ENCODE results near the gene KCNQ1. TPM values are rescaled to one million over a fixed set of nuclear protein-coding genes. Genes with fewer than 3 reads are reported as not detected.

KCNQ1 gene
- total RNA-seq, 1 donor from 2014 or later, result 1.1 TPM

- DNase-seq (ENCODE audit: extremely low read depth, low read depth, low spot score), result no peak
Measured at GRCh38 chr11:2519862-2520735, 75.3 kb downstream of the KCNQ1 start.

- no peak for DNase-seq (ENCODE audit: extremely low read depth, low read depth, low spot score)
Measured at GRCh38 chr11:2520736-2521035, 75.9 kb downstream of the KCNQ1 start.

- no peak for DNase-seq (ENCODE audit: extremely low read depth, low read depth, low spot score)
Measured at GRCh38 chr11:2521081-2521732, 76.4 kb downstream of the KCNQ1 start.

- no peak for DNase-seq (ENCODE audit: extremely low read depth, low read depth, low spot score)
Measured at GRCh38 chr11:2521733-2522630, 77.2 kb downstream of the KCNQ1 start.

GRCh38 chr11:2522631-2523255 lies 77.9 kb downstream of the KCNQ1 start:
- DNase-seq (ENCODE audit: extremely low read depth, low read depth, low spot score), result no peak

- DNase-seq (ENCODE audit: extremely low read depth, low read depth, low spot score), result no peak
Measured at GRCh38 chr11:2523821-2524391, 79.1 kb downstream of the KCNQ1 start.

GRCh38 chr11:2524446-2525165 lies 79.8 kb downstream of the KCNQ1 start:
- no peak for DNase-seq (ENCODE audit: extremely low read depth, low read depth, low spot score)

- DNase-seq (ENCODE audit: extremely low read depth, low read depth, low spot score), result no peak
Measured at GRCh38 chr11:2525166-2525861, 80.5 kb downstream of the KCNQ1 start.

GRCh38 chr11:2525941-2526807 lies 81.4 kb downstream of the KCNQ1 start:
- DNase-seq (ENCODE audit: extremely low read depth, low read depth, low spot score), result no peak

- no peak for DNase-seq (ENCODE audit: extremely low read depth, low read depth, low spot score)
Measured at GRCh38 chr11:2526808-2527381, 82.1 kb downstream of the KCNQ1 start.

GRCh38 chr11:2527621-2528291 lies 82.9 kb downstream of the KCNQ1 start:
- no peak for DNase-seq (ENCODE audit: extremely low read depth, low read depth, low spot score)

- DNase-seq (ENCODE audit: extremely low read depth, low read depth, low spot score), result no peak
Measured at GRCh38 chr11:2528301-2529050, 83.7 kb downstream of the KCNQ1 start.

GRCh38 chr11:2529173-2529572 lies 84.4 kb downstream of the KCNQ1 start:
- DNase-seq (ENCODE audit: extremely low read depth, low read depth, low spot score), result no peak

- no peak for DNase-seq (ENCODE audit: extremely low read depth, low read depth, low spot score)
Measured at GRCh38 chr11:2529636-2530035, 84.8 kb downstream of the KCNQ1 start.

- no peak for DNase-seq (ENCODE audit: extremely low read depth, low read depth, low spot score)
Measured at GRCh38 chr11:2530131-2530854, 85.5 kb downstream of the KCNQ1 start.

GRCh38 chr11:2530855-2531200 lies 86.0 kb downstream of the KCNQ1 start:
- DNase-seq (ENCODE audit: extremely low read depth, low read depth, low spot score), result no peak
